OCI-LY1 (cell line): ENCODE measurements around the gene KCNB1.

Experiments used
- CTCF ChIP-seq: fragments of 200-600 bp; sonication (generic), shearing (Covaris generic); IDR thresholded peaks from 2 replicates; pipeline ENCODE4 v1.5.1; 2017; ENCODE audit warnings: mild to moderate bottlenecking, antibody characterized with exemption, low read length, moderate library complexity, mixed read lengths
- EZH2 ChIP-seq: fragments of 200-600 bp; sonication (generic), shearing (Covaris generic); IDR thresholded peaks from 2 replicates; pipeline ENCODE4 v1.8.0; 2017; ENCODE audit warnings: borderline replicate concordance, mixed run types, mild to moderate bottlenecking, antibody characterized with exemption, low read length, moderate library complexity, mixed read lengths

GRCh38 chr20:49409302-49409974 is 73.0 kb downstream of the KCNB1 start:
- TF ChIP-seq CTCF: no peak
- no peak for TF ChIP-seq EZH2
